NCI-H2171 (cell line): ENCODE results near the gene TSPAN11.

Source experiments
- DNase-seq: peaks from one replicate; lab custom pipeline; 2025; lab: John Stamatoyannopoulos, UW

The TSPAN11 gene

DNA sequence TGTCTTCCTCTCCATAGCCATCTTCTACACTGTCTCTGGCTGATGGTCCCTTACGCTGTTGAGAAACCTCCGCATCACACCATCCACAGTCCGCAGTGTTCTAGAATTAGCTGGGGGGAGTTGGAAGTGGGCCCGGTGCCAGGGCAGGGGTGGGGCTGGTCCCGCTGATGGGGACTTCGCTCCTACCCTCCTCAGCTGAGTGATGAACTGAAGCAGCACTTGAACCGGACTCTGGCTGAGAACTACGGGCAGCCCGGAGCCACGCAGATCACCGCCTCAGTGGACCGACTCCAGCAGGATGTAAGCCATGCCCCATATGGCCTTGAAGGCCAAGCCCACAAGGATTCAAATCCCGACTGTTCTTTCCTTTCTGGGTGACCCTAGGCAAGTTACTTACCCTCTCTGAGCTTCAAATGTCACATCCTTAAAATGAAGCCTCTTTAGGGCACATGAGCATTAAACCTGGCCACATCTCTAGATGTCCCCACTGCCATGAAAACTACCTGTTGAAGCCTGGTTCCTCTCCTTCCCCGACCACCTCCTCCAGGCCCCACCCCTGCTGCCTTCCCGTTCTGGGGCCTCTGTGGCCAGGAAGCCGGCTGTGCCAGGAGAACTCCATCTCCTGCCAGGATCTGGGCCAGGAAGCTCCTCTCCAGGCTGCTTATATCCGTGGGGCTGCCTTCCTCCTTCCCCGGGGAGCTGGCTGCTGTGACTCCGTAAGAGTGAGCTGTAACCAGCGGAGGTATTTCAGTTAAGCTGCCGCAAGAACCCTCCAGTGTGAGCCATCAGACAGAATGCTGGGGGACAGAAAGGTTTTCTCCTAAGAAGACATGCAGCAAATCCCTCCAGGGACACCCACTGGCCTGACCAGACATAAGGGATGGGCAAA lies 53.1 kb downstream of the TSPAN11 start:
- no peak for DNase-seq

DNA sequence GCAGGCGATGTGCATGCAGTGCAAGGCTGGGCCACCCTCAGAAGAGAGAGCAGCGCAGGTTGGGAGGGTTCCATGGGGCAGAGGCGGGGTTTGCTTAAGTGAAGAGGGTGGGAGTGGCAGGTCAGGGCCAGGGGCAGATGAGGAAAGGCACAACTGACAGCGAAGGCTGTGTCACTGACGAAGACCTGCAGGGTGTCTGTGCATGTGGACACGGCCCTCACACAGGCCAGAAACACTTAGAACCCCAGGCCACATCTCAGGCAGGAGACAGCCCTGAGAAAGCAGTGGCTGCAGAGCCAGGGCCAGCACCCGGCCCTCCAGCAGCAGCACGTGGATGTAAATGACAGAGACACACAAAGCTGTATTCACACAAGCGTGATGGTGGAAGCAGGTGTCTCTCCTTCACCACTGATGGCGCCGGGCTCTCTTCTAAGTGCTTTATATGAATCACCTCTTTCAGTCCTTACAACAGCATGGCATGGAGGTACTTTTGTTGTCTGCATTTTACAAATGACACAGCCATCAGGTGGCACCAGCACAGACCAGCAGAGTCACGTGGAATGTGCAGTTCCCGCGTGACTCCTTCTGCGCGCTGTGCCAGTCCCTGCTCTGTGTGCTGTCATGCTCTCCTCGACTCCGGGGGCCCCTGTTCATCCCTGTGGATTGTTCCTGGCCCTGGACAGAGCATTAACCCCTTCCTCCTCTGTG lies 54.6 kb downstream of the TSPAN11 start:
- no peak for DNase-seq

DNA sequence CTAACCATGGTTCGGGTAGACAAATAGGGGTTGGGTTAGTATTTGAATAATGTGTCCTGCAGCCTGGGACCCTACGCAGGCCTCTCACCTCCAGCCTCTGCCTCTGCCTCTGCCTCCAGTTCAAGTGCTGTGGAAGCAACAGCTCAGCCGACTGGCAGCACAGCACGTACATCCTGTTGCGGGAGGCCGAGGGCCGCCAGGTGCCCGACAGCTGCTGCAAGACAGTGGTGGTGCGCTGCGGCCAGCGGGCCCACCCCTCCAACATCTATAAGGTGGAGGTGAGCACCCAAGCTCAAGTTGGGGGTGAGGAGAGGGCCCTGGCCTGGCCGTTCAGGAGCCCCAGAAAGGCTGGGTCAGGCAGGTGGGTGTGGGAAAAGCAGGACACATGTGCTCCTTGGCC lies 55.9 kb downstream of the TSPAN11 start:
- no peak for DNase-seq

DNA sequence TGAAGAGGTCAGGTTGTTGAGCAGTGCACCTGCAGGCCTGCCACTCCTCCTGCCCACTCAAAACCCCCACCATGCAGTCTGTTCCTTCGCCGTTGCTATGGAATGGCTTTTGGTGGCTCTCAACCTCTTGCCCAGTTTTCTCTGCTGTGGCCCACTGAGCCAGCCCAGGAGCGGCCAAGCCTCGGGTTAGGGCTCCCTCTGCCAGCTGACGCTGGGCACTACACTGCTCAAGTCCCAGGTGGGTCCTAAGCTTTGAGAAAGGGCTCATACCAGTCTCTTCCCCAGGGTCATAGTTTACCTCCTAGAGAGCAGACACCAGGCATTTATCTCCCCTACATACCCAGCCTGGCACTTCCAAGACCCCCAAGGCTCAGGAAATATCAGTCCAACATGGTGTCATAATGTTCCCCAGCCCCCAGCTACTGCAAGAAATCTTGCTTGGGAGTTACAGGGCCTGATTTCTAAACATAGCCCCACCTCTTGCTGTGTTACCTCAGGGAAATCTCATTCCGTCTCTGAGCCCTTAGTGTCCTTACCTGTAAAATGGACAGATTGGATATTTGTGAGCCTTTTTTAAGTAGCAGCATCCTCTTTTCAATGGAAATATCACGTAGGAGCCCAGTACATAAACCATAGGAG lies 59.4 kb downstream of the TSPAN11 start:
- DNase-seq: no peak

DNA sequence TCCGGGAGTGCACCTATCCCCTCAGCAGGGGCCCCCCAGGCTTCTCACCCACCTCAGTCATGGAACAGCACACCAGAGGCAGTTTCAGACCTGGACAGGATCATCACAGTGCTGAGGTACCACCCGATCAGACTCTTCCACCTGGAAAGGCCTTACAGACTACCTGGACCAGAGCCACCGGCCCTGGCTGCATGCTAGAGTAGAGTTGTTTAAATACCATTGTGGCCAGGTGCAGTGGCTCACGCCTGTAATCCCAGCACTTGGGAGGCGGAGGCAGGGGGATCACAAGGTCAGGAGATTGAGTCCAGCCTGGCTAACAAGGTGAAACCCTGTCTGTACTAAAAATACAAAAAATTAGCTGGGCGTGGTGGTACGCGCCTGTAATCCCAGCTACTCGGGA lies 61.5 kb downstream of the TSPAN11 start:
- DNase-seq: no peak

DNA sequence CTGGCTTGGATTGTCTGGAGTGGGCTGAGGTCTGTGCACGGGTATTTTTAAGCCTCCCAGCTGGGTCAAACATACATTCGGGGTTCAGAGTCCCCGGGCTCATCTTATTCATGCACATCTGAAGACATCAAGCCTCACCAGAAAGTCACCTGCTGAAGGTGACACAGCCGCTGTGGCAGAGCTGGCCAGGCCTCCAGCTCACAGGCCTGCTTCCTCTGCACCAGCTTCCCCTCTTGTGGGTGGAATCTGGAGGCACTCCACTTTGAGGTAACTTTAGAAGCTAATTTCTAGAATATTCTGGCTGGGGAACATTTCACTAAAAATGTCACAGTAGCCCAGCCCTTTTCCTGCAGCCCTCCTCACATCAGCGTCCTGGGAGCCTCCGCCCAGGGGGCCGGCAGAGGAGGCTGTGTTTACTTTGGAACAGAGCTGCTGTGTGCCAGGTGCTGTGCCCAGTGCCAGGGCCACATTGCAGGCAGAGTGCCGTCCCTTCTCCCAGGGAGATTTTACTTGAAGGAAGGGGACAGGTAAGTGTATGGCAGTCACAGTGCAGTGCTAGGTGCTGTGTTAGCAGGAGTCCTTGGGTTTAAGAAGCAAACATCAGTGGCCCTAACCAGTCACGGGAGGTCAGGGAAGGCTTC lies 62.2 kb downstream of the TSPAN11 start:
- no peak for DNase-seq

DNA sequence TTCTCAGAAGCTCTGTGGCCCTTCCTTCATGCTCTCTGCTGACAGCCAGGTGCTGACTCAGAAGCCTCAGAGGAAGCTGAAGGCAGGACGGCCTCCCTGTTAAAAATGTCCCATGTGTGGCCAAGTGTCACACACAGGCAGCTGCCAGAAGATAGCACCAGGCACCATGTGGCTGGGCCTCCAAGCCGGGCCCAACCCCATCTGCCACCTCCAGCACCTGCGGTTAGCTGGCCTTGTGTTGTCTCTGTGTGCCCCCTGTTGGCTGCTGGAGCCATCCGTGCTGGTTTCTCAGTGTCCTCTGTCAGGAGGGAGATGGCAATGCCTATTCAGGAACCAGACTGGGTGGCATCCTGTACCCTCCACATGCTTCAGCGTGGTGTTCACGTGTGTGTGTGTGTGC lies 63.2 kb downstream of the TSPAN11 start:
- DNase-seq: peak; percentile 80

DNA sequence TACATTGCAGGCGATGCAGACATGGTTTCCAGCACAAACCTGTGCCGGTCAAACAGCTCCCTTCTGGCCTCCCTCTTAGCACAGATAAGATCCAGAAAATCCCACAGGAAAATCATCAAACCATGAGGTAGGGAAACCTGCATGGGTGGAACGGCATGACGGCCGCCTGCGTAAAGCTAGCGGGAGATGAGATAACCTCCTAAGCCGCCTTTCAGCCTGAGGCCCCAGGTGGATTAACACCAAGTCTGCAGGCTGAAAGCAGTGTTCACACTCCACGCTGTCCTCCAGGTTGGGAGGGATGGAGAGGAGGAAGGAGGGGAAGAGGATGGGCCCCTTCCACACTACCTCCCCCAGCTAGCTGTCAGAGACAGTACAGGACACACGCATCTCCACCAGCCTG lies 63.8 kb downstream of the TSPAN11 start:
- no peak for DNase-seq

DNA sequence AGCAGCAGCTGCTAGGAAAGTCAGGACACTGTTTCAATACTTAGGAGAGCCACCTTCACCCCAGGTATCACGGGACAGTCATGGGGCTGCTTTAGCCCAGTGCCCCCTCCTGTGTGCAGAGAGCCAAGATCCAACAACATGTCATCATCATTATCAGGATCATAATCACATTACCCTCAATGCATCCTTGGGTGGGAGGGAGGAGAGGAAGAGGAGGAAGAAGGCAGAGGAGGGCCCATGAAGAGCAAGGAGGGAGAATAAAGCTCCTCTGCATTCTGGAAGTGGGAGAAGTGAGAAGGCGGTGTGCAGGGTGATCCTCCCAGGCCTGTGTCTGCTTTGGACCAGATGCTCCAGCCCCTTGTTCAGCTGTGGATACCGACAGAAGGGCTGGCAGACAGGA lies 64.2 kb downstream of the TSPAN11 start:
- DNase-seq: no peak

DNA sequence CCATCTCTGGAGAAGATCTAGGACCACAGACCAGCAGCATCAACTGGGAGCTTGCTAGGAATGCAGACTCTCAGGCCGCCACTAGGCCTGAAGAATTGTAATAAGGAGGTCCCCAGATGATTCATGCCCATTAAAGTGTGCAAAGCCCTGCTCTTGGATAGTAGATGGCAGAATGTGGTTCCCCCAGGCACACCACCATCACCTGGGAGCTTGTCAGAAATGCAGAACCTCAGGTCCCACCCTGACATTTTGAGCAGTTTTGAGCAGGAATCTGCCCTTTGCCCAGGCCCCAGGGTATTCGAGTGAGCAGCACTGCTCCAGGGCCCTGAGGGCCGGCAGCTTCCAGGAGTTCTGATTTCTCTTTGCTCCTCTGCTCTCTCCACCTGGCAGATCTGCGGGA lies 64.9 kb downstream of the TSPAN11 start:
- no peak for DNase-seq

DNA sequence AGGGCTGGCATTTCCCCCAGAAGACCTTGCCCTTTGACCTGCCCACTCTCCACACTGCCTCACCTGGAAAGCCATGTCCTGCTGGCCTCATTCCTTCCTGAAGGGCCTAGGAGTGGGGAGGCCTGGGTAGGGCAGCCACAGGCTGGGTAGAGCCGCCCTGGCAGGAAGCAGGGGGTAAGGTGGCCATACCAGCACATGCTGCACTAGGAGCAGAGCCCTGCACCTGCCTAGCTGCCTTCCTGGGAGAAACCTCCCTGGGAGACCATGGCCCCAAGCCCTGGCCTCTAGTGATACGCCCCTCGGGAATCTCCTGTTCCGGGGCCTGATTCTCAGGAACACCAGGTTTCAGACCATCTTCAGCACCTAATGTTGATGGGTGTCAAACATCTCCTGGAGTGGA lies 65.8 kb downstream of the TSPAN11 start:
- DNase-seq: no peak

DNA sequence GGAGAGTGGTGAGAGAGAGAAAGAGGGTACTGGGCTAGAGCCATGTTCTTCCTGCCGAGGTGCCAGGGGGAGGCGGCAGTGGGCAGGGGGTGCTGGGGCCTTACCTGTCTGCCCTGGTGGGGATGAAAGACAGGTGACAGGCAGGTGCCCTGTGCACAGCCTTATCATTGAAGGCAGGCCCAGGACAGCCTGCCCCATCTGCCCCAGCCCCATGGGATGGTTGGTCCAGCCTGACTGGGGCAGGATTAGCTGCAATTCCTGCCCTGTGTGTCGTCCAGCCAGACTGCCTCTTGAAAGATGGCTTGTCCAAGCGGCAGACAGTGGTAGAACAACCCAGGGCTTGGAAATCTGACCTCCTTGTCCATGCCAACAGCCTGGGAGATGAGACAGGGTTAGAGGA lies 67.2 kb downstream of the TSPAN11 start:
- no peak for DNase-seq

DNA sequence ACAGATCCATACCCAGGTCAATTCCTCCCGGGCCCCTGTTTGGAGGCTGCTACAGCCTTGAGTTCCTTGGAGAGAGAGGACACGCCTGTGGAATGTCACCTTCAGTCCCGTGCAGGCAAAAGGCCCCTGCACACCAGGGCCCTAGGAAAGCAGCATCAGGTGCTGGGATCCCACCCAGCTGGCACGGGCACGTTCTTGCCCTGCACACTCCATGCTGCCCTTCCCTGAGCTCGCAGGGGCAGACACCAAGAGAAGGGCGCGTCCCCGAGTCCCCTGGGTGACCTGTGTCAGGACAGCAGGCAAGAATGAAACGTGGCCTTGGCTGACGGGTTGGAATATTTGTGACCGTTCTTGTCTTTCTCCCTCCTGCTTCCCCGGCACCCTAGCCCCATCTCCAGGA lies 67.7 kb downstream of the TSPAN11 start:
- DNase-seq: no peak

DNA sequence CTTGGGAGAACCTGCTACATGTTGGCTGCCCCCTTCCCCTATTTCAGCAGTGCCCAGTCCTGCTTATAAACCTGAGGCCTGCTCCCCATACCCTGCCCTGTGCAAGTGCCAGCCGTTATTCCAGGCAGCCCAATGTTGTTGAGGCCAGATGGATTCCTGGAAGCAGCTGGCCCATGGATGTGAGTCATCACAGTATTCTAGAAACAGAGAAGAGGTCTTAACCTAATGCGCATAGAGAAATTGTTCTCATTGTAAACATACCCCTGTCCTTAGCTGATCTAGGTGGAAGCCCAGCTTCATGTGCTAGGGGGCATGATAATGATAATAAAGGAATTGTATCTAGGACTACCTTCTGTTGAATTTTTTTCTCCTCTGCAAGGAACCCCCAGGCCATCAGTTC lies 69.7 kb downstream of the TSPAN11 start:
- DNase-seq: no peak

DNA sequence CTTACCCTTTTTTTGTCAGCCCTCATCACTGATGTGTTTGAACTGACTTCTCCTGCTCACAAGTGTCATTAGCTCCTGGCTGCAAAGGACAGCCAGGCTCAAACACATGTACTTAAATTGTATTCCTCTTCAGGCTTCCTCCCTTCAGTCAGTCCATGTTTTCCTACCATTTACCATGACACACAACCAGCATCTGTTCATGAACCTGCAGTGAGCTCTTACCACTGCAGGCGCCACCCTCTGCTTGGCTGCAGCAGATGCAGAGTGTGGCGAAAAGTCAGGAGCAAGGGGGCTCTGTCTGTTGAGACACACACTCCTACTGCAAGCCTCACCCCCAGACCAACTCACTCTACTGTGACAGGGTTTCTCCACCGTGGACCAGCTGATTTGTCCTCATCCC lies 70.2 kb downstream of the TSPAN11 start:
- no peak for DNase-seq

DNA sequence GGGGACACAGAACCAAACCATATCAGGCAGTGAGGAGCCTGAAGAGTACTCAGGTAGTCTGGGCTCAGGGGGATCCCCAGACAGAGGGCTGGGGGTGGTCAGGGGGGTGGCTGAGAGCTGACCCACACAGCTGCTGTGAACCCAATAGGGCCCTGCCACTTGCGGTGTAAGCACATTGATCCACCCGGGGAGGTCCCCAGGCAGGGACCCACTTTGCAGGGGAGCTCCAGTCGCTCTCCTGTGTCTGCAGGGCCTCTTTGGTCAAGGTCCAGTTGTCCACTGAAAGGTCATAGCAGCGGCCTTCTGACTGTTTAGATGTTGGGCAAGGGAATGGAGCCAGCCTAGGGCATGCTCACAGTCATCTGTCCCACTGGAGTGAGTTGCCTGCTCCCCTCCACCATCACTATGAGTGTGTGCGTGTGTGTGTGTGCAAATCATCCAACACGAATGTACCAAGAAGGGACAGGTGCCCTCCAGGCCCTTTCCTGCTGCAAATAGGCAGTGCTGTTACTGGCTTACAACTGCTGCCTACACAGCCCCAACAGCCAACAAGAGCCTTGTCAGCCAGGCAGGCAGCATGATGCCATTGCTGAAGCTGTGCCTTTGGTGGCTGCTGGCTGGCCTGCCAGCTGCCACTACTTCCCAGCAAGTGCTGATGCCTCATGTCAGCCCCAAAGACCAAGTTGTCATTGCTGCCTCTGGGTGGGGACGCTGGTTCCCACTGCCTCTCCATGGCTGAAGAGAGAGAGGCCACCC lies 71.3 kb downstream of the TSPAN11 start:
- DNase-seq: no peak

DNA sequence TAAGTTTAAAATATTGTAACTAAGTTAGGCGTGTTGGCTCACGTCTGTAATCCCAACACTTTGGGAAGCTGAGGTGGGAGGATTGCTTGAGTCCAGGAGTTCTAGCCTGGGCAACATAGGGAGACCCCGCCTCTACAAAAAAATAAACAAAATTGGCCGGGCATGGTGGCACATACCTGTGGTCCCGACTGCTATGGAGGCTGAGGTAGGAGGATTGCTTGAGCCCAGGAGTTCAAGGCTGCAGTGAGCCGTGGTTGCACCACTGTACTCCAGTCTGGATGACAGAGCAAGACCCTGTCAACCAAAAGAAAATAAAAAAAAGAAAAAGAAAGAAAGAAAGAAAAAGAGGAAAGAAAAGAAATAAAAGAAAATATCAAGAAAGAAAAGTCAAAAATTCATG lies 72.5 kb downstream of the TSPAN11 start:
- DNase-seq: no peak

DNA sequence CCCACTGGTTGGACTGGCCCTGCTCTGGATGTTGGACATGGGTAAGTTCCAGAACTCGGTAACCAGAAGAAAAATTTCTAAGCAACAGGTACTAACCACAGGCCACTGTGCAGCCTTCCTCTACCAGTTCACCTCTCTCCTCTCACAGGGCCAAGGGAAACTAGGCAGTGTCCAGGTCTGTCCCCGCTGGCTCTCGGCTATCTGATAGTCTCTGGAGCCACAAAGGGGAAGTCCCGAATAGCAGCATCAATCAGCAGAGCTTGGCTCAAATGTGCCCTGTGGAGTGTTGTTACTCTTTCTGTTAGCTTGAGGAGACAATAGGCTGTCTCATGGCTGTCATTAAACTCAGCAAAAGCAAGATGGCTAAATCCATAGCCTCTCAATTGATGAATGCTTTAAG lies 73.2 kb downstream of the TSPAN11 start:
- no peak for DNase-seq

DNA sequence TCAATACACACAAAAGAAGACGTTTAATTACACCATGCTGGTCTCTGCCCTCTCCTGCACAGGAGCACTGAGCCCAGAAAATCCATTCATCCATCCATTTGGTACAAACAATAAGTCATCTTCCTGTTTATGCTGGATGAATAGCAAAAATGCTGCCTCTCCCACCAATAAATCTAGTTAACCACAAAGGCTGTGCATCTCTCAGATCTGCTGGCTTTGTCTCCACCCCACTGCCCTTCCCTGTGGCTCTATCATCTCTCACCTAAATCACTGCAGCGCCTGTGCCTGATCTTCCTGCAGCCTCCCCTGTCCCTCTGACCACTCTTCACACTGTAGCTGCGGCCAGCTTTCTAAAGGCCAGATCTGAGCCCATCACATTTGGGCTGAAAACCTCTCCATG lies 74.2 kb downstream of the TSPAN11 start:
- DNase-seq: no peak

DNA sequence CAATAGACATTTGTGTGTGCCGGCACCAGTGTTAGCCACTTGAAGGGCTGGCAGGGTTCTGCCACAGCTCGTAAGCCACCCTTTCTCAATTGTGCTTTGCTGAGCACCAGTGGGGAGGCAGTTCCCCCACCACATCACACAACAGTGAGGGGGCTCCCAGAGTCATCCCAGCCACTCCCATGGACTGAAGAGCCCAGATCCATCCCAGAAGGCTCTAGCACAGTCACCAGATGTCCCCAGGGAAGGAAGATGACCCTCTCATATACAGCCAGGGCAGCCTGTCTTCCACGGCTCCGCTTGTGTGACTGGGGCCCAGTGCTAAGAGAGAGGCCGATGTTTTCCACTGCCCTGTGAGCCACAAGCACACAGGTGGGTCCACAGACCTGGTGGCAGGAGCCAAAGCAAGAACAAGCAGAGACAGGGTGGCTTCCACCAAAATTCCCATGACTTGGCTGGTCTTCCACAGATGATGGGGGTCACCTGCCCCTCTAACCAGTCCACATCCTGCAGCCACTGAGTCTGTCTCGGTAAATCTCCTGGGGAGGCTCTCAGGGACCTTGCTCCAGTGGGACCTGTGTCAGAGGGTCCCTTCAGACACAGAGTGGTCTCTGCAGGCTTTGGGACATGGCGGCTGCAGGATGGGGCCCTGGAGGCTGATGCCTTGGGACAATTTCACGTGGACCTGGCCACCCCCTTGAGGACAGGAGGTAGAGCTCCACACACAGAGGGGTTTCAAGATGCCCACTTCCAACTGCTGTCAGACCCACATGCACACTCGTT lies 75.2 kb downstream of the TSPAN11 start:
- no peak for DNase-seq

DNA sequence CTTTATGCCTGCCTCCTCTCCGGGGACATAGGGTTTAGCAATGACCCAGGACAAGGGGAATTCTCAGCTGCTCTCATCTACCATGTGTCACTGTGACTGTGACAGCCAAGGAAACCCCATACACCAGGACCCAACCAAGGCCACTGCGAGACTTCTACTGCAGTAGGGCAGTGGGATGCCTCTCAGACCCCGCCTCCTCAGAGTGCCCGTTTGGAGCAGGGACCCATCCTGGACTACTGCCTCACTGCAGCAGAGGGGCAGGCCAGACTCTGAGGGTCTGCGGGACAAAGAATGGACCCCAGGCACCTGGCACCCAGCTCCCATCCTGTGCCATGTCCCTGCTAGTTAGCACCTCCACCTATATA lies 75.8 kb downstream of the TSPAN11 start:
- DNase-seq: no peak
